ENCODE results near the gene CYP2U1. TPM values are rescaled to one million over a fixed set of nuclear protein-coding genes. Genes with fewer than 3 reads are reported as not detected.

Gene CYP2U1
- total and polyA plus RNA-seq, 2 donors (not counting 1 experiment from before 2014, with no cell fraction given) = 15.5 to 24.3 TPM

DNA sequence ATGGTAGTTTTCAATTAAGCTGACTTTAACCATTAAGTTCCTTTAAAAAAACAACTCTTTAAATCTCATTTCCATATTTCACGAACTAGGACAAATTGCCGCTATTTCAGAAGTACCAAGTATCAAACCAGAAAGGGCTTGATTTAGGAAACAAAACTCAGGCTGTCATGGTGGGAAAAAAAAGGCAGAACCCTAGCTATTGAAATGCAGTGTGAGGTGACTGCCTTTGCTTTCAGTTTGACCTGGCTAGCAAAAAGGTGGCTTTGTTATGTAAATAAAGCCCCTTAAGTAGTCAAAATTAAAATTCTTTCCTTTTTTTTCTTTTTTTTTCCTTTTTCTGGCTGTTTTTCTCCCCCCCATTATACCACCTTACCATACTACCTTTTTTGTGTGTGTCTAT is 40.6 kb upstream of the CYP2U1 start:
- H4K20me1 ChIP-seq (ENCODE audit: control insufficient read depth, extremely low read depth, insufficient read depth, low read length) = no peaks in the 10 kb centered on the region
- TF ChIP-seq CTCF (conservative IDR thresholded peaks at IDR 0.05 in 1 of 2, IDR thresholded peaks at IDR 0.05 in 1 of 2; ENCODE audit: low read depth in 1 of 2, low read length in 2 of 2) = no peak
- TF ChIP-seq EZH2 (IDR thresholded peaks at IDR 0.05; ENCODE audit: low read length, missing control alignments) = no peak

GRCh38 chr4:107891299-107891698 is 40.0 kb upstream of the CYP2U1 start:
- H3K36me3 ChIP-seq (ENCODE audit: control insufficient read depth, insufficient read depth, low read length) = no peaks in the 10 kb centered on the region
- H3K9ac ChIP-seq (ENCODE audit: insufficient read depth, low read length) = no peak overlapping the region
- DNase-seq (ENCODE audit: low read depth in 2 of 2) = no peak
- H3K4me3 ChIP-seq (replicated peaks in 1 of 4; ENCODE audit: control extremely low read depth in 1 of 4, insufficient read depth in 1 of 4, low read depth in 3 of 4, low read length in 4 of 4) = no peak overlapping the region
- no peak overlapping the region for H2AFZ ChIP-seq (ENCODE audit: low read length)
- H3K27ac ChIP-seq (ENCODE audit: insufficient read depth, low read length) = no peak overlapping the region
- H3K4me1 ChIP-seq (ENCODE audit: control insufficient read depth, extremely low read depth, insufficient read depth, low read length) = no peaks in the 10 kb centered on the region
- H3K9me3 ChIP-seq (ENCODE audit: control insufficient read depth, insufficient read depth, low read depth, low read length) = no peaks in the 10 kb centered on the region
- H3K4me2 ChIP-seq (ENCODE audit: extremely low read depth, insufficient read depth, low read length) = no peak overlapping the region
- H3K27me3 ChIP-seq (ENCODE audit: control insufficient read depth, insufficient read depth, low read length) = no peaks in the 10 kb centered on the region
- no peaks in the 10 kb centered on the region for H3K79me2 ChIP-seq (ENCODE audit: control insufficient read depth, insufficient read depth, low read length)
- no peak for TF ChIP-seq EZH2 (IDR thresholded peaks at IDR 0.05; ENCODE audit: low read length, missing control alignments)
- no peak for TF ChIP-seq CTCF (conservative IDR thresholded peaks at IDR 0.05 in 1 of 2, IDR thresholded peaks at IDR 0.05 in 1 of 2; ENCODE audit: low read depth in 1 of 2, low read length in 2 of 2)
- no peaks in the 10 kb centered on the region for H4K20me1 ChIP-seq (ENCODE audit: control insufficient read depth, extremely low read depth, insufficient read depth, low read length)

More for the DNA sequence above, 40.6 kb upstream of the CYP2U1 start:
- Histone ChIP-seq H3K27me3 (ENCODE audit: control insufficient read depth, insufficient read depth, low read length) (no peaks in the 10 kb centered on the region), H3K9ac (ENCODE audit: insufficient read depth, low read length) (no peak overlapping the region), H3K9me3 (ENCODE audit: control insufficient read depth, insufficient read depth, low read depth, low read length) (no peaks in the 10 kb centered on the region), H3K4me3 (replicated peaks in 1 of 4; ENCODE audit: control extremely low read depth in 1 of 4, insufficient read depth in 1 of 4, low read depth in 3 of 4, low read length in 4 of 4) (no peak overlapping the region), H3K36me3 (ENCODE audit: control insufficient read depth, insufficient read depth, low read length) (no peaks in the 10 kb centered on the region), H2AFZ (ENCODE audit: low read length) (no peak overlapping the region), H3K27ac (ENCODE audit: insufficient read depth, low read length) (no peak overlapping the region), H3K4me2 (ENCODE audit: extremely low read depth, insufficient read depth, low read length) (no peak overlapping the region), H3K79me2 (ENCODE audit: control insufficient read depth, insufficient read depth, low read length) (no peaks in the 10 kb centered on the region), H3K4me1 (ENCODE audit: control insufficient read depth, extremely low read depth, insufficient read depth, low read length) (no peaks in the 10 kb centered on the region)
- DNase-seq (ENCODE audit: low read depth in 2 of 2) = no peak

- DNase-seq (ENCODE audit: low read depth in 2 of 2) = peak in 1 of 2 donors; percentile 39
- H3K27ac ChIP-seq (ENCODE audit: insufficient read depth, low read length) = no peak overlapping the region
Measured at GRCh38 chr4:107893171-107894137, 37.9 kb upstream of the CYP2U1 start.

More at GRCh38 chr4:107893171-107894137, 37.9 kb upstream of the CYP2U1 start:
- peaks cover 3% of the 10 kb centered on the region for H3K4me1 ChIP-seq (ENCODE audit: control insufficient read depth, extremely low read depth, insufficient read depth, low read length)
- H3K36me3 ChIP-seq (ENCODE audit: control insufficient read depth, insufficient read depth, low read length) = no peaks in the 10 kb centered on the region
- H3K4me3 ChIP-seq (replicated peaks in 1 of 4; ENCODE audit: control extremely low read depth in 1 of 4, insufficient read depth in 1 of 4, low read depth in 3 of 4, low read length in 4 of 4) = no peak overlapping the region
- no peaks in the 10 kb centered on the region for H3K79me2 ChIP-seq (ENCODE audit: control insufficient read depth, insufficient read depth, low read length)
- H2AFZ ChIP-seq (ENCODE audit: low read length) = no peak overlapping the region
- H3K9me3 ChIP-seq (ENCODE audit: control insufficient read depth, insufficient read depth, low read depth, low read length) = no peaks in the 10 kb centered on the region
- H3K9ac ChIP-seq (ENCODE audit: insufficient read depth, low read length) = no peak overlapping the region
- no peak overlapping the region for H3K4me2 ChIP-seq (ENCODE audit: extremely low read depth, insufficient read depth, low read length)
- H4K20me1 ChIP-seq (ENCODE audit: control insufficient read depth, extremely low read depth, insufficient read depth, low read length) = no peaks in the 10 kb centered on the region
- TF ChIP-seq EZH2 (IDR thresholded peaks at IDR 0.05; ENCODE audit: low read length, missing control alignments) = no peak
- TF ChIP-seq CTCF (conservative IDR thresholded peaks at IDR 0.05 in 1 of 2, IDR thresholded peaks at IDR 0.05 in 1 of 2; ENCODE audit: low read depth in 1 of 2, low read length in 2 of 2) = no peak
- H3K27me3 ChIP-seq (ENCODE audit: control insufficient read depth, insufficient read depth, low read length) = no peaks in the 10 kb centered on the region

Measured in fibroblast of lung (primary cell).